Endothelial cell of umbilical vein (primary cell): ENCODE data around the gene FAM98C. TPM values are rescaled to one million over a fixed set of nuclear protein-coding genes. Genes with fewer than 3 reads are reported as not detected.

Experiments
- BruUV-seq: library from RNA; stranded (reverse); fragments of 400-500 nt; replicated peaks from 2 replicates; lab custom pipeline; 2021; lab: Mats Ljungman, UMichigan
- CTCF ChIA-PET: fragments of 300-600, 350-600 bp; sonication (Branson Sonifier 250); formaldehyde crosslinking; loops from one replicate; lab custom pipeline; 2021; ENCODE audit warnings: antibody characterized with exemption, inconsistent platforms; lab: Charles Lee
- POLR2A ChIA-PET: fragments of 300-600, 350-600 bp; sonication (Branson Sonifier 250); formaldehyde crosslinking; loops from one replicate; lab custom pipeline; 2021; ENCODE audit warnings: antibody characterized with exemption, inconsistent platforms; lab: Charles Lee
- DNase-seq: peaks from one replicate; pipeline ENCODE4 v3.0.0-alpha.2; 2011; ENCODE audit warnings: low read depth, low spot score
- FAIRE-seq: peaks from 2 replicates; lab custom pipeline; 2011; peaks lifted over from hg19 to GRCh38; lab: Jason Lieb, UNC
- H2AFZ ChIP-seq: 2 replicates; pipeline ENCODE4 v1.6.0; 2012; ENCODE audit warnings: low read depth, low read length, control low read depth, inconsistent platforms
- H3K27ac ChIP-seq: 2 replicates; pipeline ENCODE4 v1.5.1; 2011; ENCODE audit warnings: low read depth, mild to moderate bottlenecking, control low read depth, low read length, moderate library complexity; ENCODE audit not compliant: insufficient read depth
- H3K27me3 ChIP-seq, 2 experiments: 2 replicates each; pipeline versions ENCODE4 v1.6.0 to v1.6.1; 2011; ENCODE audit warnings: low read length in 2 of 2, mixed read lengths in 1 of 2; ENCODE audit not compliant: control insufficient read depth in 2 of 2, insufficient read depth in 2 of 2
- H3K36me3 ChIP-seq, 2 experiments: 2 replicates in 1 of 2; 3 replicates in 1 of 2; pipeline ENCODE4 v1.5.1; 2011; ENCODE audit warnings: low read length in 2 of 2, mild to moderate bottlenecking in 1 of 2, moderate library complexity in 1 of 2; ENCODE audit not compliant: control insufficient read depth in 2 of 2, insufficient read depth in 2 of 2; ENCODE audit errors: extremely low read depth in 1 of 2
- H3K4me1 ChIP-seq: 3 replicates; pipeline ENCODE4 v1.5.1; 2011; ENCODE audit warnings: mild to moderate bottlenecking, low read length; ENCODE audit not compliant: control insufficient read depth, insufficient read depth; ENCODE audit errors: extremely low read depth
- H3K4me2 ChIP-seq: 2 replicates; pipeline ENCODE4 v1.6.1; 2011; ENCODE audit warnings: low read length, control low read depth, mixed read lengths; ENCODE audit not compliant: insufficient read depth
- H3K4me3 ChIP-seq, 3 experiments: fragments of 200-600 bp in 1 of 3; sonication (generic), shearing (Covaris generic) in 1 of 3; replicated peaks in 1 of 3; 2 replicates each; pipeline ENCODE4 v1.5.1; 2011 to 2016; ENCODE audit warnings: control low read depth in 3 of 3, low read length in 3 of 3, mild to moderate bottlenecking in 2 of 3, inconsistent platforms in 1 of 3, low read depth in 1 of 3, moderate library complexity in 1 of 3; ENCODE audit not compliant: insufficient read depth in 1 of 3
- H3K79me2 ChIP-seq: 2 replicates; pipeline ENCODE4 v1.6.0; 2012; ENCODE audit warnings: low read length, inconsistent platforms; ENCODE audit not compliant: control insufficient read depth, insufficient read depth
- H3K9ac ChIP-seq: replicated peaks from 2 replicates; pipeline ENCODE3; 2011; ENCODE audit warnings: low read length, control low read depth; ENCODE audit not compliant: insufficient read depth; ENCODE audit errors: extremely low read depth
- H3K9me1 ChIP-seq: replicated peaks from 3 replicates; pipeline ENCODE4 v1.6.0; 2011; ENCODE audit warnings: mild to moderate bottlenecking, low read length; ENCODE audit not compliant: control insufficient read depth, insufficient read depth; ENCODE audit errors: extremely low read depth
- H3K9me3 ChIP-seq: replicated peaks from 2 replicates; pipeline ENCODE4 v1.5.1; 2012; ENCODE audit warnings: low read length, inconsistent platforms; ENCODE audit not compliant: control insufficient read depth, insufficient read depth
- H4K20me1 ChIP-seq: replicated peaks from 2 replicates; pipeline ENCODE3; 2011; ENCODE audit warnings: mild to moderate bottlenecking, low read length; ENCODE audit not compliant: control insufficient read depth, insufficient read depth; ENCODE audit errors: extremely low read depth
- CTCF ChIP-seq, 2 donors: IDR thresholded peaks; 1 replicate in 1 of 2; 2 replicates in 1 of 2; pipeline ENCODE4 v1.5.1; 2011; ENCODE audit warnings: low read length in 2 of 2, mild to moderate bottlenecking in 2 of 2, moderate library complexity in 2 of 2, control low read depth in 1 of 2, inconsistent platforms in 1 of 2, low read depth in 1 of 2; ENCODE audit not compliant: insufficient read depth in 1 of 2; ENCODE audit errors: extremely low read depth in 1 of 2
- EZH2 ChIP-seq: IDR thresholded peaks from 2 replicates; pipeline ENCODE4 v1.6.1; 2012; ENCODE audit warnings: borderline replicate concordance, low read depth, mild to moderate bottlenecking, moderate library complexity, low read length, inconsistent platforms; ENCODE audit not compliant: severe bottlenecking
- FOS ChIP-seq: IDR thresholded peaks from 2 replicates; pipeline ENCODE4 v1.6.1; 2011; ENCODE audit warnings: mild to moderate bottlenecking, low read length, moderate library complexity, borderline replicate concordance; ENCODE audit not compliant: insufficient read depth
- GATA2 ChIP-seq: IDR thresholded peaks from 2 replicates; pipeline ENCODE4 v1.7.0; 2011; ENCODE audit warnings: low read depth, mild to moderate bottlenecking, moderate library complexity, mixed read lengths, low read length; ENCODE audit not compliant: insufficient read length, insufficient read depth
- JUN ChIP-seq: IDR thresholded peaks from 2 replicates; pipeline ENCODE4 v1.6.1; 2011; ENCODE audit warnings: borderline replicate concordance, low read depth; ENCODE audit not compliant: insufficient read length, insufficient read depth
- MAX ChIP-seq: IDR thresholded peaks from 2 replicates; pipeline ENCODE4 v1.6.1; 2011; ENCODE audit not compliant: insufficient read depth, insufficient read length
- MYC ChIP-seq: IDR thresholded peaks from one replicate; pipeline ENCODE4 v1.6.1; 2011; ENCODE audit warnings: mild to moderate bottlenecking, low read depth, low read length
- POLR2A ChIP-seq: IDR thresholded peaks from 2 replicates; pipeline ENCODE4 v1.6.1; 2012; ENCODE audit warnings: low read depth, mild to moderate bottlenecking, control low read depth, low read length
- POLR2AphosphoS5 ChIP-seq: IDR thresholded peaks from 2 replicates; pipeline ENCODE4 v1.6.1; 2012; ENCODE audit warnings: low read depth, mild to moderate bottlenecking, control low read depth, low read length, moderate library complexity; ENCODE audit not compliant: insufficient read depth
- dilution Hi-C: fragments of 300-500 bp; cut with MboI; formaldehyde crosslinking; loops from one replicate; pipeline ENCODE4 v1.15.0; 2019; ENCODE audit warnings: low sequenced_read_pairs; ENCODE audit not compliant: extremely low pct_ligation_motif_present
- intact Hi-C: fragments of 100-400 bp; cut with micrococcal nuclease; formaldehyde crosslinking; loops from one replicate; pipeline ENCODE4 v1.10.0; 2022
- polyA plus RNA-seq, 4 experiments: library from polyadenylated mRNA; depleted of rRNA in 3 of 4; stranded (reverse) in 3 of 4; unstranded in 1 of 4; fragments of >200 nt; gene quantifications; 2 replicates each; pipeline versions ENCODE4 v1.2.1 to v1.2.3, GENCODE V29; 2011 to 2012; ENCODE audit warnings: missing spikeins in 1 of 4
- total RNA-seq: library from RNA; stranded (reverse); gene quantifications from 2 replicates; pipeline ENCODE4 v1.2.3, GENCODE V29; 2021

FAM98C gene
- total and polyA plus RNA-seq, 2 donors (not counting 3 experiments of a cell fraction or from before 2014, with no cell fraction given): 12.6 to 13.0 TPM

- ChIA-PET CTCF (interaction anchor here (1.4 to 2.5 kb wide), 2 partner anchors 17 to 142 kb away, joined by 4 to 10 read pairs; partner anchors contain the start of gene FAM98C), POLR2A (no interaction called here)
- Histone ChIP-seq H2AFZ (no peak overlapping the region), H3K9ac (no peak overlapping the region), H3K36me3 (peaks cover 10 to 20% of the 10 kb centered on the region in 2 experiments), H3K9me1 (no peaks in the 10 kb centered on the region), H3K4me1 (peaks cover 10% of the 10 kb centered on the region), H3K27ac (no peak overlapping the region), H3K4me3 (no peak overlapping the region), H3K79me2 (peaks cover 16% of the 10 kb centered on the region), H3K4me2 (no peak overlapping the region), H3K27me3 (no peaks in the 10 kb centered on the region), H3K9me3 (no peaks in the 10 kb centered on the region), H4K20me1 (no peaks in the 10 kb centered on the region)
- DNase-seq (no peak), FAIRE-seq (no peak)
- intact Hi-C loops (loop anchor here (5.0 kb wide), 1 partner anchor 154 kb away; no protein-coding TSS in a partner anchor), dilution Hi-C loops (no loop called here)
- BruUV-seq: no TSS peak
- no peak for TF ChIP-seq POLR2AphosphoS5
- no peak for TF ChIP-seq MYC
- no peak for TF ChIP-seq FOS
- no peak for TF ChIP-seq JUN
- TF ChIP-seq EZH2: no peak
- TF ChIP-seq MAX: no peak
- TF ChIP-seq POLR2A: no peak
- TF ChIP-seq CTCF (IDR thresholded peaks at IDR 0.05; ENCODE audit: extremely low read depth in 1 of 2, insufficient read depth in 1 of 2, low read depth in 1 of 2, low read length in 2 of 2): no peak
- no peak for TF ChIP-seq GATA2
Observed at GRCh38 chr19:38385804-38386257, 17.1 kb upstream of the FAM98C start.
